SH-SY5Y (cell line): ENCODE measurements around the gene IZUMO1.

Source experiments
- GATA2 ChIP-seq: IDR thresholded peaks from 2 replicates; pipeline ENCODE4 v1.6.1; 2011; ENCODE audit warnings: mild to moderate bottlenecking, low read depth, low read length
- GATA3 ChIP-seq: IDR thresholded peaks from 2 replicates; pipeline ENCODE4 v1.6.1; 2011; ENCODE audit warnings: low read depth, mild to moderate bottlenecking, low read length, moderate library complexity

GRCh38 chr19:48724796-48725753 lies 21.6 kb downstream of the IZUMO1 start:
- TF ChIP-seq GATA3 (no peak), GATA2 (no peak)
